Skeletal muscle satellite cell (primary cell): Measurements from ENCODE around the gene RTRAF.

Experiments used
- H3K27me3 ChIP-seq: 2 replicates; pipeline ENCODE4 v1.7.0; 2013; ENCODE audit warnings: low read length; ENCODE audit not compliant: control insufficient read depth, insufficient read depth
- H3K36me3 ChIP-seq: 2 replicates; pipeline ENCODE4 v1.7.0; 2013; ENCODE audit warnings: mild to moderate bottlenecking, control low read depth, low read length; ENCODE audit not compliant: insufficient read depth
- H3K4me1 ChIP-seq: 2 replicates; pipeline ENCODE4 v1.7.0; 2013; ENCODE audit warnings: low read length; ENCODE audit not compliant: control insufficient read depth, insufficient read depth
- H3K4me2 ChIP-seq: 2 replicates; pipeline ENCODE4 v1.7.0; 2013; ENCODE audit warnings: mild to moderate bottlenecking, low read length
- H3K4me3 ChIP-seq: 2 replicates; pipeline ENCODE4 v1.7.0; 2013; ENCODE audit warnings: low read length
- H3K9ac ChIP-seq: 2 replicates; pipeline ENCODE4 v1.7.0; 2013; ENCODE audit warnings: mild to moderate bottlenecking, low read depth, low read length, moderate library complexity
- H3K9me3 ChIP-seq: replicated peaks from 2 replicates; pipeline ENCODE4 v1.7.0; 2013; ENCODE audit warnings: mild to moderate bottlenecking, control low read depth, low read length

Gene RTRAF

GRCh38 chr14:52052288-52052943, 63.1 kb downstream of the RTRAF start:
- Histone ChIP-seq H3K4me3 (no peak overlapping the region), H3K9me3 (no peaks in the 10 kb centered on the region), H3K36me3 (peaks cover 26% of the 10 kb centered on the region), H3K27me3 (no peaks in the 10 kb centered on the region), H3K4me2 (peak overlapping the region; percentile 31), H3K4me1 (peaks cover 40% of the 10 kb centered on the region), H3K9ac (no peak overlapping the region)

- Histone ChIP-seq H3K9me3 (no peaks in the 10 kb centered on the region), H3K36me3 (peaks cover 26% of the 10 kb centered on the region), H3K4me2 (peak overlapping the region; percentile 31), H3K4me1 (peaks cover 40% of the 10 kb centered on the region), H3K4me3 (no peak overlapping the region), H3K9ac (no peak overlapping the region), H3K27me3 (no peaks in the 10 kb centered on the region)
Measured at GRCh38 chr14:52053044-52053443, 63.7 kb downstream of the RTRAF start.

GRCh38 chr14:52054678-52055077, 65.3 kb downstream of the RTRAF start:
- Histone ChIP-seq H3K36me3 (peaks cover 37% of the 10 kb centered on the region), H3K4me1 (peaks cover 42% of the 10 kb centered on the region), H3K9me3 (no peaks in the 10 kb centered on the region), H3K4me3 (no peak overlapping the region), H3K27me3 (no peaks in the 10 kb centered on the region), H3K9ac (no peak overlapping the region), H3K4me2 (peak overlapping the region; percentile 47)

- Histone ChIP-seq H3K4me1 (peaks cover 47% of the 10 kb centered on the region), H3K4me3 (no peak overlapping the region), H3K9ac (peak overlapping the region; percentile 21), H3K9me3 (no peaks in the 10 kb centered on the region), H3K4me2 (peak overlapping the region; percentile 47), H3K27me3 (no peaks in the 10 kb centered on the region), H3K36me3 (peaks cover 42% of the 10 kb centered on the region)
Measured at GRCh38 chr14:52055167-52055566, 65.8 kb downstream of the RTRAF start.

- H3K4me1 ChIP-seq, result peaks cover 40% of the 10 kb centered on the region
- H3K9me3 ChIP-seq, result no peaks in the 10 kb centered on the region
- peaks cover 39% of the 10 kb centered on the region for H3K36me3 ChIP-seq
- H3K9ac ChIP-seq, result no peak overlapping the region
- H3K27me3 ChIP-seq, result no peaks in the 10 kb centered on the region
- H3K4me3 ChIP-seq, result no peak overlapping the region
- no peak overlapping the region for H3K4me2 ChIP-seq
Measured at GRCh38 chr14:52058341-52058740, 69.0 kb downstream of the RTRAF start.

GRCh38 chr14:52059649-52060048, 70.3 kb downstream of the RTRAF start:
- no peaks in the 10 kb centered on the region for H3K27me3 ChIP-seq
- H3K4me1 ChIP-seq, result peaks cover 36% of the 10 kb centered on the region
- no peak overlapping the region for H3K4me2 ChIP-seq
- no peaks in the 10 kb centered on the region for H3K9me3 ChIP-seq
- H3K4me3 ChIP-seq, result no peak overlapping the region
- H3K36me3 ChIP-seq, result peaks cover 39% of the 10 kb centered on the region
- no peak overlapping the region for H3K9ac ChIP-seq

- no peak overlapping the region for H3K4me2 ChIP-seq
- H3K4me1 ChIP-seq, result peaks cover 32% of the 10 kb centered on the region
- H3K4me3 ChIP-seq, result no peak overlapping the region
- H3K9ac ChIP-seq, result no peak overlapping the region
- H3K36me3 ChIP-seq, result peaks cover 39% of the 10 kb centered on the region
- H3K9me3 ChIP-seq, result no peaks in the 10 kb centered on the region
- H3K27me3 ChIP-seq, result no peaks in the 10 kb centered on the region
Measured at GRCh38 chr14:52060080-52060479, 70.7 kb downstream of the RTRAF start.
